HepG2 (cell line): ENCODE results near the gene FUT8. TPM values are rescaled to one million over a fixed set of nuclear protein-coding genes. Genes with fewer than 3 reads are reported as not detected.

Experiments used
- AHR ChIP-seq: IDR thresholded peaks from 2 replicates; pipeline ENCODE4 v1.6.1; 2018; ENCODE audit warnings: missing genetic modification reagents, missing compliant biosample characterization
- ARHGAP35 ChIP-seq: sonication (generic); formaldehyde crosslinking; IDR thresholded peaks from 2 replicates; pipeline ENCODE4 v1.9.0; 2022; ENCODE audit warnings: mild to moderate bottlenecking, inconsistent platforms, moderate library complexity, missing genetic modification reagents, borderline replicate concordance
- FOXA1 ChIP-seq, 2 experiments: fragments of 450-650 bp in 1 of 2; sonication (generic) in 1 of 2; formaldehyde crosslinking in 1 of 2; IDR thresholded peaks; 2 replicates each; pipeline versions ENCODE4 v1.4.0 to v1.6.1; 2016 to 2020; ENCODE audit warnings: missing genetic modification reagents in 1 of 2
- KDM2A ChIP-seq: sonication (generic); formaldehyde crosslinking; IDR thresholded peaks from 2 replicates; pipeline ENCODE4 v1.4.0; 2020; ENCODE audit warnings: low read depth, missing genetic modification reagents, borderline replicate concordance
- KDM5B ChIP-seq: sonication (generic); formaldehyde crosslinking; IDR thresholded peaks from 2 replicates; pipeline ENCODE4 v1.4.0; 2020; ENCODE audit warnings: missing genetic modification reagents, mild to moderate bottlenecking, borderline replicate concordance
- NCOR1 ChIP-seq: fragments of 200-600 bp; sonication (generic); IDR thresholded peaks from 2 replicates; pipeline ENCODE4 v1.7.0; 2017; ENCODE audit warnings: antibody characterized with exemption, low read length, borderline replicate concordance
- RERE ChIP-seq: IDR thresholded peaks from 2 replicates; pipeline ENCODE4 v1.6.1; 2016; ENCODE audit warnings: low read depth, missing genetic modification reagents, missing compliant biosample characterization
- SMAD3 ChIP-seq: sonication (generic); formaldehyde crosslinking; IDR thresholded peaks from 2 replicates; pipeline ENCODE4 v1.4.0; 2020; ENCODE audit warnings: missing genetic modification reagents
- STAT6 ChIP-seq: sonication (generic); formaldehyde crosslinking; IDR thresholded peaks from 2 replicates; pipeline ENCODE4 v1.4.0; 2020; ENCODE audit warnings: missing genetic modification reagents, mild to moderate bottlenecking, borderline replicate concordance
- TCF7 ChIP-seq: sonication (generic); IDR thresholded peaks from 2 replicates; pipeline ENCODE4 v1.6.1; 2016; ENCODE audit warnings: antibody characterized with exemption, low read depth
- ZNF101 ChIP-seq: sonication (generic); formaldehyde crosslinking; IDR thresholded peaks from 2 replicates; pipeline ENCODE4 v1.4.0; 2020; ENCODE audit warnings: mild to moderate bottlenecking, low read depth, missing genetic modification reagents, borderline replicate concordance
- ZNF180 ChIP-seq: sonication (generic); formaldehyde crosslinking; IDR thresholded peaks from 2 replicates; pipeline ENCODE4 v1.4.0; 2020; ENCODE audit warnings: low read depth, missing genetic modification reagents, borderline replicate concordance
- ZNF549 ChIP-seq: sonication (generic); formaldehyde crosslinking; IDR thresholded peaks from 2 replicates; pipeline ENCODE4 v1.5.0; 2020; ENCODE audit warnings: missing genetic modification reagents
- ZNF576 ChIP-seq: sonication (generic); formaldehyde crosslinking; IDR thresholded peaks from 2 replicates; pipeline ENCODE4 v1.4.0; 2020; ENCODE audit warnings: mild to moderate bottlenecking, missing genetic modification reagents
- polyA plus RNA-seq, 8 experiments: library from polyadenylated mRNA; depleted of rRNA in 3 of 8; stranded (reverse) in 7 of 8; unstranded in 1 of 8; fragments of >200 nt; fragmentation: Illumina TruSeq in 4 of 8; extraction: Trizol in 4 of 8; gene quantifications; 2 replicates each; pipeline versions ENCODE4 v1.2.1 to v1.2.3, GENCODE V29; 2011 to 2016; ENCODE audit warnings: low read depth in 4 of 8, missing spikeins in 1 of 8, mixed read lengths in 1 of 8; ENCODE audit not compliant: insufficient read depth in 1 of 8
- total RNA-seq, 5 experiments: library from RNA; depleted of rRNA; stranded (reverse); fragments of >200 nt; fragmentation: Illumina TruSeq; extraction: Trizol; gene quantifications; 2 replicates each; pipeline ENCODE4 v1.2.3, GENCODE V29; 2016; ENCODE audit warnings: low read depth in 1 of 5
- TF ChIP-seq, protein P1 (sequence below): sonication (generic); formaldehyde crosslinking; IDR thresholded peaks from 2 replicates; pipeline ENCODE4 v1.4.0; 2020; ENCODE audit warnings: missing genetic modification reagents

The FUT8 gene
- total and polyA plus RNA-seq, 2 of the 13 experiments (the other 11 are each of a cell fraction or from before 2014, with no cell fraction given) = 9.3 to 17.5 TPM

DNA sequence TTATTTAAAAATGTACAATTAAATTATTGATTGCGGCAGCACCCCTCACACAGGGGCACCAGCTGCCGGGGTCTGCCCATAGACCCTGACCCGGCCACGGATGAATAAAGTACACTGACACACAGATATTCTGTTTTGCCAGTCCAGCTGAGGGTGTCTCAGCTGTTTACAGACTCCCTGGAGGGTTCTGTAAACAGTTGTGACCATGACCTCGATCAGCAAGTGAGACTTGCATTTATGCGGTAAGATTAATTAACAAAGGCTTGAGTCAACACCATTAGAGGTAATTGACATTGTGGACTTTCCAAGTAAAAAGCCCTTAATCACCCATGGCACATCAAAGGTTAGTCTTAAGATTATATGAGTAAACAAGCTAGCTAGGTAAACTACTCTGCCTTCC, 94.3 kb downstream of the FUT8 start (continued):
- TF ChIP-seq RERE (CRISPR knock-in tag) = 0 out of 2 replicates have a peak, but pooled peaks have one; percentile 15
- TF ChIP-seq KDM5B = no peak
- TF ChIP-seq ARHGAP35 (CRISPR knock-in tag) = no peak
- TF ChIP-seq ZNF101 (CRISPR knock-in tag) = no peak
- 0 out of 2 replicates have a peak, but pooled peaks have one; percentile 29 for TF ChIP-seq TCF7
- TF ChIP-seq NCOR1 = no peak
- TF ChIP-seq STAT6 = no peak
- no peak for TF ChIP-seq ZNF576 (CRISPR knock-in tag)
- no peak for TF ChIP-seq ZNF549 (CRISPR knock-in tag)
- no peak for TF ChIP-seq KDM2A
- TF ChIP-seq SMAD3 (CRISPR knock-in tag) = no peak
- no peak for TF ChIP-seq FOXA1 (IDR thresholded peaks at IDR 0.05)
- peak; percentile 48 for TF ChIP-seq FOXA1 (CRISPR knock-in tag; IDR thresholded peaks at IDR 0.05)
- TF ChIP-seq ZNF180 (CRISPR knock-in tag) = no peak
- TF ChIP-seq, protein P1, sequence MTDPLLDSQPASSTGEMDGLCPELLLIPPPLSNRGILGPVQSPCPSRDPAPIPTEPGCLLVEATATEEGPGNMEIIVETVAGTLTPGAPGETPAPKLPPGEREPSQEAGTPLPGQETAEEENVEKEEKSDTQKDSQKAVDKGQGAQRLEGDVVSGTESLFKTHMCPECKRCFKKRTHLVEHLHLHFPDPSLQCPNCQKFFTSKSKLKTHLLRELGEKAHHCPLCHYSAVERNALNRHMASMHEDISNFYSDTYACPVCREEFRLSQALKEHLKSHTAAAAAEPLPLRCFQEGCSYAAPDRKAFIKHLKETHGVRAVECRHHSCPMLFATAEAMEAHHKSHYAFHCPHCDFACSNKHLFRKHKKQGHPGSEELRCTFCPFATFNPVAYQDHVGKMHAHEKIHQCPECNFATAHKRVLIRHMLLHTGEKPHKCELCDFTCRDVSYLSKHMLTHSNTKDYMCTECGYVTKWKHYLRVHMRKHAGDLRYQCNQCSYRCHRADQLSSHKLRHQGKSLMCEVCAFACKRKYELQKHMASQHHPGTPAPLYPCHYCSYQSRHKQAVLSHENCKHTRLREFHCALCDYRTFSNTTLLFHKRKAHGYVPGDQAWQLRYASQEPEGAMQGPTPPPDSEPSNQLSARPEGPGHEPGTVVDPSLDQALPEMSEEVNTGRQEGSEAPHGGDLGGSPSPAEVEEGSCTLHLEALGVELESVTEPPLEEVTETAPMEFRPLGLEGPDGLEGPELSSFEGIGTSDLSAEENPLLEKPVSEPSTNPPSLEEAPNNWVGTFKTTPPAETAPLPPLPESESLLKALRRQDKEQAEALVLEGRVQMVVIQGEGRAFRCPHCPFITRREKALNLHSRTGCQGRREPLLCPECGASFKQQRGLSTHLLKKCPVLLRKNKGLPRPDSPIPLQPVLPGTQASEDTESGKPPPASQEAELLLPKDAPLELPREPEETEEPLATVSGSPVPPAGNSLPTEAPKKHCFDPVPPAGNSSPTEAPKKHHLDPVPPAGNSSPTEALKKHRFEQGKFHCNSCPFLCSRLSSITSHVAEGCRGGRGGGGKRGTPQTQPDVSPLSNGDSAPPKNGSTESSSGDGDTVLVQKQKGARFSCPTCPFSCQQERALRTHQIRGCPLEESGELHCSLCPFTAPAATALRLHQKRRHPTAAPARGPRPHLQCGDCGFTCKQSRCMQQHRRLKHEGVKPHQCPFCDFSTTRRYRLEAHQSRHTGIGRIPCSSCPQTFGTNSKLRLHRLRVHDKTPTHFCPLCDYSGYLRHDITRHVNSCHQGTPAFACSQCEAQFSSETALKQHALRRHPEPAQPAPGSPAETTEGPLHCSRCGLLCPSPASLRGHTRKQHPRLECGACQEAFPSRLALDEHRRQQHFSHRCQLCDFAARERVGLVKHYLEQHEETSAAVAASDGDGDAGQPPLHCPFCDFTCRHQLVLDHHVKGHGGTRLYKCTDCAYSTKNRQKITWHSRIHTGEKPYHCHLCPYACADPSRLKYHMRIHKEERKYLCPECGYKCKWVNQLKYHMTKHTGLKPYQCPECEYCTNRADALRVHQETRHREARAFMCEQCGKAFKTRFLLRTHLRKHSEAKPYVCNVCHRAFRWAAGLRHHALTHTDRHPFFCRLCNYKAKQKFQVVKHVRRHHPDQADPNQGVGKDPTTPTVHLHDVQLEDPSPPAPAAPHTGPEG = no peak
- TF ChIP-seq AHR (CRISPR knock-in tag) = no peak
